WTC11 (cell line): ENCODE results near the gene TSPAN18. TPM values are rescaled to one million over a fixed set of nuclear protein-coding genes. Genes with fewer than 3 reads are reported as not detected.
A peak's percentile ranks its signal among the peaks of the same experiment; 100 is the strongest.

Experiments
- ATAC-seq: fragments of 200-7000 bp; cut with Tn5 transposase; 2 replicates; pipeline ENCODE4 v1.10.0; 2021; ENCODE audit warnings: mild to moderate bottlenecking, moderate library complexity
- CTCF ChIA-PET: fragments of 300-600 bp; sonication (Branson Sonifier 250); formaldehyde crosslinking; loops from one replicate; lab custom pipeline; 2021; ENCODE audit warnings: antibody characterized with exemption; lab: Charles Lee
- POLR2A ChIA-PET: fragments of 350-600 bp; sonication (Branson Sonifier 250); formaldehyde crosslinking; loops from one replicate; lab custom pipeline; 2021; ENCODE audit warnings: antibody characterized with exemption; lab: Charles Lee
- DNase-seq: peaks from one replicate; pipeline ENCODE4 v3.0.0; 2021; ENCODE audit warnings: low spot score
- H3K27ac Mint-ChIP-seq: 2 replicates; pipeline ENCODE4 v1.8.0; 2021; ENCODE audit warnings: mixed read lengths
- H3K27me3 Mint-ChIP-seq: 2 replicates; pipeline ENCODE4 v1.8.0; 2021; ENCODE audit warnings: low read depth, mild to moderate bottlenecking, moderate library complexity, mixed read lengths
- H3K36me3 Mint-ChIP-seq: 2 replicates; pipeline ENCODE4 v1.8.0; 2021; ENCODE audit warnings: mixed read lengths
- H3K4me1 Mint-ChIP-seq: 2 replicates; pipeline ENCODE4 v1.8.0; 2022; ENCODE audit warnings: mixed read lengths
- H3K4me3 Mint-ChIP-seq: 2 replicates; pipeline ENCODE4 v1.8.0; 2021; ENCODE audit warnings: mild to moderate bottlenecking, moderate library complexity, mixed read lengths
- H3K9me3 Mint-ChIP-seq: 2 replicates; pipeline ENCODE4 v1.8.0; 2021; ENCODE audit warnings: mixed read lengths
- ATF3 ChIP-seq: sonication (generic); formaldehyde crosslinking; conservative IDR thresholded peaks from 2 replicates; pipeline ENCODE4 v1.8.1; 2022; ENCODE audit warnings: mild to moderate bottlenecking, missing genetic modification reagents
- CBFB ChIP-seq: sonication (generic); formaldehyde crosslinking; IDR thresholded peaks from 2 replicates; pipeline ENCODE4 v1.8.1; 2022; ENCODE audit warnings: mild to moderate bottlenecking, low read depth, missing genetic modification reagents
- HMGA2 ChIP-seq: fragments of 250-450 bp; sonication (Bioruptor Pico); IDR thresholded peaks from 2 replicates; pipeline ENCODE4 v1.4.0; 2021; ENCODE audit warnings: mild to moderate bottlenecking, moderate library complexity
- JAZF1 ChIP-seq: fragments of 250-450 bp; sonication (Bioruptor Pico); IDR thresholded peaks from 2 replicates; pipeline ENCODE4 v1.9.0; 2021; ENCODE audit warnings: moderate library complexity, mild to moderate bottlenecking, inconsistent platforms
- JUN ChIP-seq: sonication (generic); formaldehyde crosslinking; IDR thresholded peaks from 2 replicates; pipeline ENCODE4 v1.8.0; 2023; ENCODE audit warnings: mild to moderate bottlenecking, missing genetic modification reagents
- MLX ChIP-seq: sonication (generic); formaldehyde crosslinking; IDR thresholded peaks from 2 replicates; pipeline ENCODE4 v1.8.1; 2023; ENCODE audit warnings: mild to moderate bottlenecking, missing genetic modification reagents, moderate library complexity
- MXD4 ChIP-seq: fragments of 250-450 bp; sonication (Bioruptor Pico); IDR thresholded peaks from 2 replicates; pipeline ENCODE4 v1.8.0; 2021; ENCODE audit warnings: mild to moderate bottlenecking, moderate library complexity, borderline replicate concordance
- NFATC4 ChIP-seq: fragments of 250-450 bp; sonication (Bioruptor Pico); IDR thresholded peaks from 2 replicates; pipeline ENCODE4 v1.9.0; 2021; ENCODE audit warnings: mild to moderate bottlenecking
- NR2C2 ChIP-seq: sonication (generic); formaldehyde crosslinking; IDR thresholded peaks from 2 replicates; pipeline ENCODE4 v1.8.0; 2022; ENCODE audit warnings: mild to moderate bottlenecking, missing genetic modification reagents
- NR3C1 ChIP-seq: sonication (generic); formaldehyde crosslinking; conservative IDR thresholded peaks from 2 replicates; pipeline ENCODE4 v1.8.1; 2023; ENCODE audit warnings: low read depth, mild to moderate bottlenecking, missing genetic modification reagents
- PRRX2 ChIP-seq: fragments of 250-450 bp; sonication (Bioruptor Pico); IDR thresholded peaks from 2 replicates; pipeline ENCODE4 v1.8.0; 2021; ENCODE audit warnings: mild to moderate bottlenecking
- SMAD3 ChIP-seq: sonication (generic); formaldehyde crosslinking; IDR thresholded peaks from 2 replicates; pipeline ENCODE4 v1.8.0; 2022; ENCODE audit warnings: missing genetic modification reagents, mild to moderate bottlenecking, borderline replicate concordance
- SMAD4 ChIP-seq: sonication (generic); formaldehyde crosslinking; IDR thresholded peaks from 2 replicates; pipeline ENCODE4 v1.8.0; 2022; ENCODE audit warnings: mild to moderate bottlenecking, missing genetic modification reagents
- SOX15 ChIP-seq: fragments of 250-450 bp; sonication (Bioruptor Pico); IDR thresholded peaks from 2 replicates; pipeline ENCODE4 v1.9.0; 2021; ENCODE audit warnings: mild to moderate bottlenecking
- TEAD1 ChIP-seq: sonication (generic); formaldehyde crosslinking; IDR thresholded peaks from 2 replicates; pipeline ENCODE4 v1.8.0; 2022; ENCODE audit warnings: mild to moderate bottlenecking, missing genetic modification reagents
- TEAD4 ChIP-seq: sonication (generic); formaldehyde crosslinking; IDR thresholded peaks from 2 replicates; pipeline ENCODE4 v1.8.0; 2022; ENCODE audit warnings: mild to moderate bottlenecking, missing genetic modification reagents
- ZNF138 ChIP-seq: sonication (generic); formaldehyde crosslinking; conservative IDR thresholded peaks from 2 replicates; pipeline ENCODE4 v1.8.1; 2022; ENCODE audit warnings: mild to moderate bottlenecking, moderate library complexity, missing genetic modification reagents
- ZNF219 ChIP-seq: sonication (generic); formaldehyde crosslinking; IDR thresholded peaks from 2 replicates; pipeline ENCODE4 v1.8.0; 2023; ENCODE audit warnings: missing genetic modification reagents, mild to moderate bottlenecking, borderline replicate concordance
- ZNF263 ChIP-seq: sonication (generic); formaldehyde crosslinking; IDR thresholded peaks from 2 replicates; pipeline ENCODE4 v1.8.1; 2022; ENCODE audit warnings: low read depth, mild to moderate bottlenecking, moderate library complexity, missing genetic modification reagents
- ZNF671 ChIP-seq: fragments of 250-450 bp; sonication (Bioruptor Pico); IDR thresholded peaks from 2 replicates; pipeline ENCODE4 v1.8.0; 2021; ENCODE audit warnings: mild to moderate bottlenecking
- total RNA-seq: library from RNA; stranded (reverse); gene quantifications from 3 replicates; pipeline ENCODE4 v1.2.3, GENCODE V29; 2021
- TF ChIP-seq, protein P1 (sequence below): sonication (generic); formaldehyde crosslinking; IDR thresholded peaks from 2 replicates; pipeline ENCODE4 v1.8.0; 2022; ENCODE audit warnings: mild to moderate bottlenecking, missing genetic modification reagents
- TF ChIP-seq, protein P2 (sequence below): sonication (generic); formaldehyde crosslinking; IDR thresholded peaks from 2 replicates; pipeline ENCODE4 v1.8.0; 2022; ENCODE audit warnings: mild to moderate bottlenecking, missing genetic modification reagents
- TF ChIP-seq, protein P3 (sequence below): fragments of 250-450 bp; sonication (Bioruptor Pico); conservative IDR thresholded peaks from 2 replicates; pipeline ENCODE4 v1.9.0; 2021; ENCODE audit warnings: mild to moderate bottlenecking

TSPAN18 gene
- total RNA-seq, 1 experiment from 2014 or later = 44.7 TPM

DNA sequence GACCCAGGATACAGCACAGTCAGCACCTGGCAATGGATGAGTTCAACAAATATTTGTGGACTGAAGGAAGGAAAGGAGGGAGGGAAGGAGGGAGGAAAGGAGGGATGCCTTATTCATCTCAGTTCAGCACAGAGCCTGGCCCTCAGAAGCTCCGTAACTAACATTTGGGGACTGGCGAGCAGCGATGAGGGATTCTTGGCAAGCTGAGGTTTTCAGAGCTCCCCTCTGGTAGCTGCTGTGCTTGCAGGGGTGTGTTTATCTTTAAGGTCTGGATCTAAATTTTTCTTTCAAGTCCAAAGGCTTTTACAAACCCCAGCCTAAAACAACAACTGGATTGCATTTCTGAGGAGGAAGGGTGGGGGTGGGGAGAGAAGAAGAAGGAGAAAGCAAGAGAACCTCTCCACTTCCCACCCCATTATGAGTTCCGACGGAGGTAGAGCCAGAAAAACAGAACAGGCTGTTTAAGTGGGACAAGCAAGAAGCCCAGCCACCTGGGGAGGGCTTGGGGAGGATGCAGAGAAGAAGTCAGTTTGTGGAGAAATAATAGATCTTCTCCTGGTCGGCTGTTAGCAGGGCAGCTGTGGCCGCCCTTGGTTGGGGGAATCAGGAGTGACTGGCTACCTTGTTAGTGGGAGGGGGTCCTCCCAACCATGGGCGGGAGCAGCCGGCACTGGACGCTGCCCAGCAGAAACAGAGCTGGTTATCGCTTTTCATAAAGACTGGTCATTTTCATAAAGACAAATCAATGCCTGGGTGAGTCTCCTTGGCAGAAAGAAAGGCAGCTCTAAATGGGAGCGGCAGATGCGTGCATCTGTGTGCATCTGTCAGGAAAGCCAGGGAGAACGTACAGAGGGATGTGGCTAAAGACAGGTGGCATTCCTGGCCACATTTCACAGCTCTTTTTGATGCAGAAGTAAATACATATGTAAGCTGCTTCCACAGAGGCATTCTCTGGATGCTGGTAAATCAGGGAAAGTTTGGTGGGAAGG, 78.0 kb downstream of the TSPAN18 start:
- POLR2A ChIA-PET = no interaction called here

DNA sequence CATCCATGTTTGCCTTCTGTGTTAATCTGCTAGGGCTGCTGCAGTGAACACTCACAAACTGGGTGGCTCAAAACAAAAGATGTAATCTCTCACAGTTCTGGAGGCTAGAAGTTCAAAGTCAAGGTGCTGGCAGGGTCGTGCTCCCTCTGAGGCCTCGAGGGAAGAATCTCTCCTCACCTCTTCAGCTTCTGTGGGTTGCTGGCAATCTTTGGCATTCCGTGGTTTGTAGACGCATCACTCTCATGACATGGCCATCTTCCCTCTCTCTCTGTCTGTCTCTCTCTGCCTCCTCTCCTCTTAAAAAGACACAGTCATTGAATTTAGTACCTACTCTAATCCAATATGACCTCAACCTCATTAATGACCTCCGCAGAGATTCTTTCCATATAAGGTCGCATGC, 78.8 kb downstream of the TSPAN18 start:
- H3K9me3 Mint-ChIP-seq = no peaks in the 10 kb centered on the region
- TF ChIP-seq PRRX2 (CRISPR knock-in tag) (no peak), JUN (CRISPR knock-in tag) (no peak), MXD4 (CRISPR knock-in tag) (no peak), ATF3 (CRISPR knock-in tag) (no peak)
- TF ChIP-seq, protein P1, sequence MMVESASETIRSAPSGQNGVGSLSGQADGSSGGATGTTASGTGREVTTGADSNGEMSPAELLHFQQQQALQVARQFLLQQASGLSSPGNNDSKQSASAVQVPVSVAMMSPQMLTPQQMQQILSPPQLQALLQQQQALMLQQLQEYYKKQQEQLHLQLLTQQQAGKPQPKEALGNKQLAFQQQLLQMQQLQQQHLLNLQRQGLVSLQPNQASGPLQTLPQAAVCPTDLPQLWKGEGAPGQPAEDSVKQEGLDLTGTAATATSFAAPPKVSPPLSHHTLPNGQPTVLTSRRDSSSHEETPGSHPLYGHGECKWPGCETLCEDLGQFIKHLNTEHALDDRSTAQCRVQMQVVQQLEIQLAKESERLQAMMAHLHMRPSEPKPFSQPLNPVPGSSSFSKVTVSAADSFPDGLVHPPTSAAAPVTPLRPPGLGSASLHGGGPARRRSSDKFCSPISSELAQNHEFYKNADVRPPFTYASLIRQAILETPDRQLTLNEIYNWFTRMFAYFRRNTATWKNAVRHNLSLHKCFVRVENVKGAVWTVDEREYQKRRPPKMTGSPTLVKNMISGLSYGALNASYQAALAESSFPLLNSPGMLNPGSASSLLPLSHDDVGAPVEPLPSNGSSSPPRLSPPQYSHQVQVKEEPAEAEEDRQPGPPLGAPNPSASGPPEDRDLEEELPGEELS (CRISPR knock-in tag) = no peak
- TF ChIP-seq, all 79 proteins: peak for 0
- H3K4me3 Mint-ChIP-seq = no peak overlapping the region
- H3K4me1 Mint-ChIP-seq = peaks cover 48% of the 10 kb centered on the region
- ATAC-seq (no peak), DNase-seq (no peak)
- H3K27ac Mint-ChIP-seq = no peak overlapping the region
- no peaks in the 10 kb centered on the region for H3K27me3 Mint-ChIP-seq
- ChIA-PET POLR2A (no interaction called here), CTCF (interaction anchor here (0.8 to 2.3 kb wide), 8 partner anchors 18 to 325 kb away, joined by 3 to 15 read pairs (median 4); no protein-coding TSS in a partner anchor)
- no peaks in the 10 kb centered on the region for H3K36me3 Mint-ChIP-seq

More for the DNA sequence above, 78.0 kb downstream of the TSPAN18 start:
- DNase-seq = no peak
- ATAC-seq = peak; percentile 39; the same call in 1 of the 2 replicates
- H3K4me3 Mint-ChIP-seq = no peak overlapping the region; the same call in 1 of the 2 replicates
- TF ChIP-seq NR3C1 (CRISPR knock-in tag) (no peak), ZNF263 (CRISPR knock-in tag) (no peak), SOX15 (CRISPR knock-in tag) (no peak), CBFB (no peak), NR2C2 (no peak), JAZF1 (CRISPR knock-in tag) (no peak)
- TF ChIP-seq, protein P2, sequence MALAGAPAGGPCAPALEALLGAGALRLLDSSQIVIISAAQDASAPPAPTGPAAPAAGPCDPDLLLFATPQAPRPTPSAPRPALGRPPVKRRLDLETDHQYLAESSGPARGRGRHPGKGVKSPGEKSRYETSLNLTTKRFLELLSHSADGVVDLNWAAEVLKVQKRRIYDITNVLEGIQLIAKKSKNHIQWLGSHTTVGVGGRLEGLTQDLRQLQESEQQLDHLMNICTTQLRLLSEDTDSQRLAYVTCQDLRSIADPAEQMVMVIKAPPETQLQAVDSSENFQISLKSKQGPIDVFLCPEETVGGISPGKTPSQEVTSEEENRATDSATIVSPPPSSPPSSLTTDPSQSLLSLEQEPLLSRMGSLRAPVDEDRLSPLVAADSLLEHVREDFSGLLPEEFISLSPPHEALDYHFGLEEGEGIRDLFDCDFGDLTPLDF (CRISPR knock-in tag) = no peak
- TF ChIP-seq, protein P3, sequence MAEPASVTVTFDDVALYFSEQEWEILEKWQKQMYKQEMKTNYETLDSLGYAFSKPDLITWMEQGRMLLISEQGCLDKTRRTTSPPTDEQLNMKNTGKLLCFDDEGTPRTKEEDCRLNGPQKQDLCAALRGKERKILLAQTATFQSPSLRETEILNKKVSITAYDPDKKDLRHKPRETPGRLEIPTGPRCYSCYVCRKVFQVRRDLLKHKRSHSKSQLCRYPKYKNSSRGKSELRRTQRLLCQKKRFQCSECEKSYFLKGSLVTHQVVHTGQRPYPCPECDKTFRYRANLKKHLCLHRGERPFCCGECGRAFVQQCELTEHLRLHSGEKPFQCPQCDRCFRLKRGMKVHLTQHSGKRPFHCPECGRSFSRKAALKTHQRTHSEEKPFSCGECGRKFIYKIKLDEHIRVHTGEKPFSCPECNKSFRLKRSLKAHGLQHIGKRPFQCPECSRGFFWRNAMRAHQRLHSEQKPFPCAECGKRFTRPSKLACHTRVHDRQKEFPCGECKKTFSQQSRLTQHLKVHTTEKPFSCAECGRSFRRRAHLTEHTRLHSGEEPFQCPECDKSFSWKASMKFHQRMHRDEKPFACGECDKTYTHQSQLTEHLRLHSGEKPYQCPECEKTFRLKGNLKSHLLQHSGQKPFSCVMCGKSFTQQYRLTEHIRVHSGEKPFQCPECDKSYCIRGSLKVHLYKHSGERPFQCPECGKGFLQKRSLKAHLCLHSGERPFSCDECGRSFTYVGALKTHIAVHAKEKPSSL = no peak
- no peaks in the 10 kb centered on the region for H3K36me3 Mint-ChIP-seq
- peaks cover 54% of the 10 kb centered on the region for H3K4me1 Mint-ChIP-seq
- peak overlapping the region; percentile 14; the same call in 1 of the 2 replicates for H3K27ac Mint-ChIP-seq
- no peaks in the 10 kb centered on the region for H3K27me3 Mint-ChIP-seq
- CTCF ChIA-PET = interaction anchor here (0.5 to 2.3 kb wide), 11 partner anchors 18 to 482 kb away, joined by 3 to 15 read pairs (median 4); no protein-coding TSS in a partner anchor
- H3K9me3 Mint-ChIP-seq = no peaks in the 10 kb centered on the region

GRCh38 chr11:44808053-44808753, 81.4 kb downstream of the TSPAN18 start:
- no peak for ATAC-seq
- Mint-ChIP-seq H3K4me3 (no peak overlapping the region), H3K27me3 (no peaks in the 10 kb centered on the region), H3K4me1 (peaks cover 27% of the 10 kb centered on the region), H3K27ac (no peak overlapping the region), H3K9me3 (no peaks in the 10 kb centered on the region), H3K36me3 (no peaks in the 10 kb centered on the region)
- ChIA-PET POLR2A (interaction anchor here (0.5 kb wide), 1 partner anchor 252 kb away, joined by 5 read pairs; no protein-coding TSS in a partner anchor), CTCF (no interaction called here)
- no peak for DNase-seq
- TF ChIP-seq TEAD1 (CRISPR knock-in tag) (no peak), SMAD3 (CRISPR knock-in tag) (no peak), ZNF671 (CRISPR knock-in tag) (no peak), HMGA2 (CRISPR knock-in tag) (no peak), MLX (CRISPR knock-in tag) (no peak), ZNF138 (CRISPR knock-in tag) (no peak), TEAD4 (CRISPR knock-in tag) (no peak), SMAD4 (no peak), ZNF219 (CRISPR knock-in tag) (no peak), JUN (CRISPR knock-in tag) (no peak), NFATC4 (no peak)
